Measurements from ENCODE around the gene SDC4. TPM values are rescaled to one million over a fixed set of nuclear protein-coding genes. Genes with fewer than 3 reads are reported as not detected.

The SDC4 gene
- total RNA-seq, 1 donor from 2014 or later = 175 TPM

- Histone ChIP-seq H3K36me3 (ENCODE audit: control insufficient read depth, insufficient read depth, low read length) (no peaks in the 10 kb centered on the region), H3K4me3 (ENCODE audit: low read depth, low read length) (peak overlapping the region; percentile 31), H3K27me3 (ENCODE audit: control insufficient read depth, insufficient read depth, low read length) (no peaks in the 10 kb centered on the region)
- no peak for DNase-seq (ENCODE audit: low read depth)
- TF ChIP-seq, protein P1, sequence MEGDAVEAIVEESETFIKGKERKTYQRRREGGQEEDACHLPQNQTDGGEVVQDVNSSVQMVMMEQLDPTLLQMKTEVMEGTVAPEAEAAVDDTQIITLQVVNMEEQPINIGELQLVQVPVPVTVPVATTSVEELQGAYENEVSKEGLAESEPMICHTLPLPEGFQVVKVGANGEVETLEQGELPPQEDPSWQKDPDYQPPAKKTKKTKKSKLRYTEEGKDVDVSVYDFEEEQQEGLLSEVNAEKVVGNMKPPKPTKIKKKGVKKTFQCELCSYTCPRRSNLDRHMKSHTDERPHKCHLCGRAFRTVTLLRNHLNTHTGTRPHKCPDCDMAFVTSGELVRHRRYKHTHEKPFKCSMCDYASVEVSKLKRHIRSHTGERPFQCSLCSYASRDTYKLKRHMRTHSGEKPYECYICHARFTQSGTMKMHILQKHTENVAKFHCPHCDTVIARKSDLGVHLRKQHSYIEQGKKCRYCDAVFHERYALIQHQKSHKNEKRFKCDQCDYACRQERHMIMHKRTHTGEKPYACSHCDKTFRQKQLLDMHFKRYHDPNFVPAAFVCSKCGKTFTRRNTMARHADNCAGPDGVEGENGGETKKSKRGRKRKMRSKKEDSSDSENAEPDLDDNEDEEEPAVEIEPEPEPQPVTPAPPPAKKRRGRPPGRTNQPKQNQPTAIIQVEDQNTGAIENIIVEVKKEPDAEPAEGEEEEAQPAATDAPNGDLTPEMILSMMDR (IDR thresholded peaks at IDR 0.05; ENCODE audit: insufficient read depth, low read length, poor library complexity, severe bottlenecking) = peak; percentile 94
Measured at GRCh38 chr20:45373353-45374100, 25.3 kb upstream of the SDC4 start.

DNA sequence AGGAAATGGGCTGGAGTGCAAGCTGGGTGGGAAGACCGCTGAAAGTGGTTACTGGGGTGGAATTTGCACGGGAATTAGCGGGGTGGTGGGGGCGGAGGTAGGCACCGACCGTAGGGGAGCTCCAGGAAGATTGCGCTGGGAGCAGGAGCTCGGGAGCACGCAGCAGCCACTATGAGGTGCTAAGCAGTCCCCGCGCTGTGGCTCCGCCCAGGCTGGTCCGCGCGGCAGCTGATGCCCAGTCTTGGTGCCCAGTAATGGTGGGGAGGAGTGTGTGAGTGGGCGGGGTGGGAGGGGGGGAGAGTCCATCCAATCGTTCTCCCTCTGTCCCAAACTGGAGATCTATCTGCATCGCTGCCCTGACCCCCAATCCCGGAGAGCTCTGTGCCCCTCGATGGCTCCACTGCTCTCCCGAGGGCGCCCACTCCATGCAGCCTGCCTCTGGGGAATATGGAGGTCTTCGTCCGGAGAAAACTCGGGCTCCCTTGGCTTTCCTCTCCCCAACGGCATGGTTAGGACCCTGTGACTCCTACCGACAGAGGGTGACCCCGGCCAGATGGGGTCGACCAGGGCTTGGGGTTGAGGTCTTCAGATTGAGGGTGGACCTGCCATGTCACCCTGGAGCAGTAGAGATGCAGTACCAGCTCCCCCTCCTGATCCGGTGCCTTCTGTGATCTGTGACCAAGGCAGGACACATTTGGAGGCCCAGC, 24.6 kb upstream of the SDC4 start:
- no peak overlapping the region for H3K4me3 ChIP-seq (ENCODE audit: low read depth, low read length)
- no peaks in the 10 kb centered on the region for H3K27me3 ChIP-seq (ENCODE audit: control insufficient read depth, insufficient read depth, low read length)
- TF ChIP-seq, protein P1 (IDR thresholded peaks at IDR 0.05; ENCODE audit: insufficient read depth, low read length, poor library complexity, severe bottlenecking) = no peak
- H3K36me3 ChIP-seq (ENCODE audit: control insufficient read depth, insufficient read depth, low read length) = no peaks in the 10 kb centered on the region
- DNase-seq (ENCODE audit: low read depth) = no peak

- no peaks in the 10 kb centered on the region for H3K27me3 ChIP-seq (ENCODE audit: control insufficient read depth, insufficient read depth, low read length)
- TF ChIP-seq, protein P1 (IDR thresholded peaks at IDR 0.05; ENCODE audit: insufficient read depth, low read length, poor library complexity, severe bottlenecking) = no peak
- DNase-seq (ENCODE audit: low read depth) = no peak
- no peaks in the 10 kb centered on the region for H3K36me3 ChIP-seq (ENCODE audit: control insufficient read depth, insufficient read depth, low read length)
- H3K4me3 ChIP-seq (ENCODE audit: low read depth, low read length) = no peak overlapping the region
Measured at GRCh38 chr20:45372241-45372640, 24.0 kb upstream of the SDC4 start.

DNA sequence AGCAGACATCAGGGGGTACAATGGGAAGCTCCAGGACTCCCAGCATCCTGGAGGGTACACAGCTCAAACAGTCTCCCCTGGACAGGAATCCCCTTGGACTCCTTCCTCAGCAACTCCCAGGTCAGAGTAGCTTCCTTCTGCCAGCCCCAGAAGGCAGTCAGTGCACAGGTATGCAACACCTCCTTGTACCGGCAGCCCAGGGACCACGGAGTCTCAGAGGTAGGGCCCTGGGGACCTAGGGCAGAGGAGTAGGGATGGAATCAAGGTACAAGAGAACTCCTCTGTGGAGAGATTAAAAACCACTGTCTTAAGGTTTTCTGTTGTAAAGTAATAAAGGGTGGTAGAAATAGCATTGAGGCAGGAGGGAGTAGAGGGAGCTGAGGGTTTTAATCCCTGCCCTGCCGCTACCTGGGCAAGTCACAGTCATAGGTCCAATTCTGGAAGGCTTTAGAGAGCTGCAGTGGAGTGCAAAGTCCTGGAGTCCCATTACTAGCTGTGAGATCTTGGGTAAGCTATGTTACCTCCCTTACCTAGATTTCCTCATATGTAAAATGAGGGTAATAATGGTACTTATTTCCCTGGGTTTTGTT, 22.4 kb upstream of the SDC4 start:
- Histone ChIP-seq H3K4me3 (ENCODE audit: low read depth, low read length) (no peak overlapping the region), H3K27me3 (ENCODE audit: control insufficient read depth, insufficient read depth, low read length) (no peaks in the 10 kb centered on the region), H3K36me3 (ENCODE audit: control insufficient read depth, insufficient read depth, low read length) (peaks cover 1% of the 10 kb centered on the region)
- TF ChIP-seq, protein P1 (IDR thresholded peaks at IDR 0.05; ENCODE audit: insufficient read depth, low read length, poor library complexity, severe bottlenecking) = no peak
- DNase-seq (ENCODE audit: low read depth) = no peak

- Histone ChIP-seq H3K27me3 (ENCODE audit: control insufficient read depth, insufficient read depth, low read length) (no peaks in the 10 kb centered on the region), H3K36me3 (ENCODE audit: control insufficient read depth, insufficient read depth, low read length) (peaks cover 1% of the 10 kb centered on the region), H3K4me3 (ENCODE audit: low read depth, low read length) (no peak overlapping the region)
- no peak for DNase-seq (ENCODE audit: low read depth)
- TF ChIP-seq, protein P1 (IDR thresholded peaks at IDR 0.05; ENCODE audit: insufficient read depth, low read length, poor library complexity, severe bottlenecking) = no peak
Measured at GRCh38 chr20:45368221-45368980, 20.2 kb upstream of the SDC4 start.
